Stimulated activated naive CD8-positive, alpha-beta T cell treated with anti-CD3 and anti-CD28 coated beads, Interleukin-15, amount 100 ng/mL, for 72 hours (primary cell): Measurements from ENCODE around the gene MKLN1.
"Not testable (repeated sequence)": the region's sequence is repeated elsewhere in the genome, so short reads cannot be mapped to it uniquely, and the experiment has no call there.

ENCODE experiments used
- ATAC-seq: fragments of 150-1000 bp; cut with Tn5 transposase; 2 replicates; pipeline ENCODE4 v1.10.0; 2021; ENCODE audit warnings: mild to moderate bottlenecking, moderate library complexity
- DNase-seq, 2 donors: peaks; one replicate each; pipeline ENCODE4 v3.0.0; 2021 to 2022
- H3K27ac Mint-ChIP-seq, 2 donors: one replicate each; pipeline ENCODE4 v1.8.0; 2022; ENCODE audit warnings: mild to moderate bottlenecking in 2 of 2, mixed read lengths in 2 of 2, moderate library complexity in 2 of 2
- H3K27me3 Mint-ChIP-seq: one replicate; pipeline ENCODE4 v1.8.0; 2022; ENCODE audit warnings: mixed read lengths
- H3K4me1 Mint-ChIP-seq: one replicate; pipeline ENCODE4 v1.8.0; 2022; ENCODE audit warnings: mild to moderate bottlenecking, mixed read lengths
- H3K4me3 Mint-ChIP-seq, 2 donors: one replicate each; pipeline ENCODE4 v1.8.0; 2022; ENCODE audit warnings: mild to moderate bottlenecking in 2 of 2, mixed read lengths in 2 of 2, moderate library complexity in 1 of 2
- H3K9me3 Mint-ChIP-seq, 2 donors: one replicate each; pipeline ENCODE4 v1.8.0; 2022; ENCODE audit warnings: mixed read lengths in 2 of 2

MKLN1 gene

GRCh38 chr7:131513245-131514061 is 185.8 kb downstream of the MKLN1 start:
- peak overlapping the region in 1 of 2 donors; percentile 63 for H3K4me3 Mint-ChIP-seq

GRCh38 chr7:131515471-131515870 is 187.8 kb downstream of the MKLN1 start:
- DNase-seq, H3K4me3 Mint-ChIP-seq, ATAC-seq, H3K9me3 Mint-ChIP-seq: not testable (repeated sequence)
- Mint-ChIP-seq H3K4me1 (peaks cover 16% of the 10 kb centered on the region), H3K27ac (peak overlapping the region in 1 of 2 donors; percentile 5), H3K27me3 (peaks cover 30% of the 10 kb centered on the region)

More at GRCh38 chr7:131513245-131514061, 185.8 kb downstream of the MKLN1 start:
- Mint-ChIP-seq H3K27ac (peak overlapping the region in 1 of 2 donors; percentile 17), H3K9me3 (no peaks in the 10 kb centered on the region), H3K4me1 (peaks cover 23% of the 10 kb centered on the region), H3K27me3 (peaks cover 35% of the 10 kb centered on the region)
- peak; percentile 94 for ATAC-seq
- peak; percentile 76 to 82 for DNase-seq

- Mint-ChIP-seq H3K4me1 (peaks cover 19% of the 10 kb centered on the region), H3K4me3 (no peak overlapping the region), H3K27me3 (peaks cover 14% of the 10 kb centered on the region), H3K9me3 (no peaks in the 10 kb centered on the region), H3K27ac (no peak overlapping the region)
- DNase-seq (no peak), ATAC-seq (no peak)
These were observed 189.7 kb downstream of the MKLN1 start for GRCh38 chr7:131517218-131517923.

- no peak overlapping the region for H3K27ac Mint-ChIP-seq
- DNase-seq (no peak), ATAC-seq (no peak)
- H3K27me3 Mint-ChIP-seq, result peaks cover 9% of the 10 kb centered on the region
- no peaks in the 10 kb centered on the region for H3K9me3 Mint-ChIP-seq
- H3K4me3 Mint-ChIP-seq, result no peak overlapping the region
- peaks cover 15% of the 10 kb centered on the region for H3K4me1 Mint-ChIP-seq
These were observed 190.9 kb downstream of the MKLN1 start for GRCh38 chr7:131518626-131519025.

- Mint-ChIP-seq H3K27ac (peak overlapping the region in 1 of 2 donors; percentile 22), H3K9me3 (no peaks in the 10 kb centered on the region), H3K4me1 (peaks cover 15% of the 10 kb centered on the region), H3K4me3 (peak overlapping the region in 1 of 2 donors; percentile 50), H3K27me3 (peaks cover 17% of the 10 kb centered on the region)
- DNase-seq (no peak), ATAC-seq (no peak)
These were observed 194.0 kb downstream of the MKLN1 start for GRCh38 chr7:131521651-131522163.

- H3K4me3 Mint-ChIP-seq, result peak overlapping the region; percentile 40 to 47
- no peaks in the 10 kb centered on the region for H3K9me3 Mint-ChIP-seq
- H3K27me3 Mint-ChIP-seq, result peaks cover 17% of the 10 kb centered on the region
- peak overlapping the region in 1 of 2 donors; percentile 2 for H3K27ac Mint-ChIP-seq
- peak; percentile 74 for ATAC-seq
- peaks cover 19% of the 10 kb centered on the region for H3K4me1 Mint-ChIP-seq
- no peak for DNase-seq
These were observed 194.8 kb downstream of the MKLN1 start for GRCh38 chr7:131522325-131522930.

GRCh38 chr7:131524115-131524514 is 196.4 kb downstream of the MKLN1 start:
- no peaks in the 10 kb centered on the region for H3K9me3 Mint-ChIP-seq
- H3K4me3 Mint-ChIP-seq, result no peak overlapping the region
- DNase-seq, result no peak
- no peak for ATAC-seq
- peaks cover 15% of the 10 kb centered on the region for H3K27me3 Mint-ChIP-seq
- peaks cover 21% of the 10 kb centered on the region for H3K4me1 Mint-ChIP-seq
- H3K27ac Mint-ChIP-seq, result no peak overlapping the region

GRCh38 chr7:131524703-131525102 is 197.0 kb downstream of the MKLN1 start:
- H3K4me1 Mint-ChIP-seq, result peaks cover 21% of the 10 kb centered on the region
- H3K9me3 Mint-ChIP-seq, result no peaks in the 10 kb centered on the region
- H3K27me3 Mint-ChIP-seq, result peaks cover 9% of the 10 kb centered on the region
- no peak overlapping the region for H3K4me3 Mint-ChIP-seq
- ATAC-seq (no peak), DNase-seq (no peak)
- no peak overlapping the region for H3K27ac Mint-ChIP-seq

- Mint-ChIP-seq H3K9me3 (no peaks in the 10 kb centered on the region), H3K4me1 (peaks cover 21% of the 10 kb centered on the region), H3K27ac (peak overlapping the region in 1 of 2 donors; percentile 60), H3K4me3 (no peak overlapping the region), H3K27me3 (peaks cover 9% of the 10 kb centered on the region)
- no peak for ATAC-seq
- DNase-seq, result no peak
These were observed 198.1 kb downstream of the MKLN1 start for GRCh38 chr7:131525820-131526219.

- ATAC-seq (peak; percentile 74), DNase-seq (no peak)
- Mint-ChIP-seq H3K4me3 (no peak overlapping the region), H3K9me3 (no peaks in the 10 kb centered on the region), H3K27me3 (peaks cover 9% of the 10 kb centered on the region), H3K4me1 (peaks cover 11% of the 10 kb centered on the region), H3K27ac (no peak overlapping the region)
These were observed 199.8 kb downstream of the MKLN1 start for GRCh38 chr7:131527456-131527855.

- Mint-ChIP-seq H3K9me3 (no peaks in the 10 kb centered on the region), H3K4me3 (no peak overlapping the region), H3K27ac (no peak overlapping the region), H3K4me1 (peaks cover 6% of the 10 kb centered on the region), H3K27me3 (peaks cover 5% of the 10 kb centered on the region)
- ATAC-seq (no peak), DNase-seq (no peak)
These were observed 201.5 kb downstream of the MKLN1 start for GRCh38 chr7:131529179-131529578.

- Mint-ChIP-seq H3K27me3 (peaks cover under 1% of the 10 kb centered on the region), H3K27ac (no peak overlapping the region), H3K9me3 (no peaks in the 10 kb centered on the region), H3K4me1 (peaks cover 6% of the 10 kb centered on the region), H3K4me3 (no peak overlapping the region)
- no peak for DNase-seq
- ATAC-seq, result no peak
These were observed 201.9 kb downstream of the MKLN1 start for GRCh38 chr7:131529617-131530016.

- ATAC-seq (no peak), DNase-seq (no peak)
- Mint-ChIP-seq H3K4me1 (peaks cover 6% of the 10 kb centered on the region), H3K4me3 (no peak overlapping the region), H3K27me3 (no peaks in the 10 kb centered on the region), H3K27ac (no peak overlapping the region), H3K9me3 (no peaks in the 10 kb centered on the region)
These were observed 202.5 kb downstream of the MKLN1 start for GRCh38 chr7:131530137-131530536.

- no peak overlapping the region for H3K4me3 Mint-ChIP-seq
- DNase-seq, result no peak
- H3K27ac Mint-ChIP-seq, result no peak overlapping the region
- H3K9me3 Mint-ChIP-seq, result no peaks in the 10 kb centered on the region
- H3K4me1 Mint-ChIP-seq, result peaks cover under 1% of the 10 kb centered on the region
- no peaks in the 10 kb centered on the region for H3K27me3 Mint-ChIP-seq
- ATAC-seq, result no peak
These were observed 205.0 kb downstream of the MKLN1 start for GRCh38 chr7:131532570-131533091.

- Mint-ChIP-seq H3K4me3 (no peak overlapping the region), H3K4me1 (no peaks in the 10 kb centered on the region), H3K27ac (no peak overlapping the region), H3K9me3 (no peaks in the 10 kb centered on the region), H3K27me3 (no peaks in the 10 kb centered on the region)
- DNase-seq, result no peak
- ATAC-seq, result no peak
These were observed 205.5 kb downstream of the MKLN1 start for GRCh38 chr7:131533151-131533559.
